ENCODE measurements around the gene STARD9. TPM values are rescaled to one million over a fixed set of nuclear protein-coding genes. Genes with fewer than 3 reads are reported as not detected.

Gene STARD9
- total and polyA plus RNA-seq, 2 experiments from 2014 or later = 1.8 to 6.2 TPM

DNA sequence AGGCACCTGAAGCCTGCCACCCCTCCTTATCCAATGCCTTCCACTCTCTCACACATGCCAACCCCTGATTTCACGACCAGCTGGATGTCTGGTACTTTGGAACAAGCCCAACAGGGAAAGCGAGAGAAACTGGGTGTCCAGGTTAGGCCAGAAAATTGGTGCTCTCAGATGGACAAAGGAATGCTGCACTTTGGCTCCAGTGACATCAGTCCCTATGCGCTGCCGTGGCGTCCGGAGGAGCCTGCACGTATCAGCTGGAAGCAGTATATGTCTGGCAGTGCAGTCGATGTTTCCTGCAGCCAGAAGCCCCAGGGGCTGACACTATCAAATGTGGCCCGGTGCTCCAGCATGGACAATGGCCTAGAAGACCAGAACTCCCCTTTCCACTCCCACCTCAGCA is 116.4 kb downstream of the STARD9 start:
- Histone ChIP-seq H4K20me1 (replicated peaks; ENCODE audit: insufficient read depth) (no peaks in the 10 kb centered on the region), H3K27ac (ENCODE audit: low read depth) (no peak overlapping the region), H2AFZ (no peak overlapping the region), H3K4me2 (no peak overlapping the region), H3K9me2 (ENCODE audit: insufficient read depth) (no peaks in the 10 kb centered on the region), H3K4me1 (ENCODE audit: insufficient read depth) (no peaks in the 10 kb centered on the region), H3F3A (replicated peaks; ENCODE audit: low read depth) (no peaks in the 10 kb centered on the region), H3K79me2 (replicated peaks; ENCODE audit: insufficient read depth) (no peaks in the 10 kb centered on the region), H3K27me3 (ENCODE audit: insufficient read depth) (no peaks in the 10 kb centered on the region), H3K4me3 (no peak overlapping the region), H3K36me3 (ENCODE audit: insufficient read depth) (no peaks in the 10 kb centered on the region)
- no peak overlapping the region for H3K4me3 Mint-ChIP-seq
- no peak for DNase-seq (ENCODE audit: low spot score)
- H3K36me3 Mint-ChIP-seq (ENCODE audit: low read depth) = peaks cover 4% of the 10 kb centered on the region; the same call in 1 of the 3 replicates
- no peak for ATAC-seq
- peaks cover 11% of the 10 kb centered on the region for H3K27me3 Mint-ChIP-seq (ENCODE audit: insufficient read depth, low read depth, poor library complexity)
- TF ChIP-seq EZH2 (IDR thresholded peaks at IDR 0.05; ENCODE audit: low read depth, unreplicated experiment) = no peak
- TF ChIP-seq REST (IDR thresholded peaks at IDR 0.05; ENCODE audit: unreplicated experiment) = no peak
- no peak for TF ChIP-seq NANOG (IDR thresholded peaks at IDR 0.05; ENCODE audit: borderline replicate concordance)
- TF ChIP-seq CREB1 (CRISPR knock-in tag; IDR thresholded peaks at IDR 0.05; ENCODE audit: low read depth) = no peak
- no peak for TF ChIP-seq JUNB (IDR thresholded peaks at IDR 0.05; ENCODE audit: unreplicated experiment)
- TF ChIP-seq CTCF (conservative IDR thresholded peaks at IDR 0.05; ENCODE audit: low read depth in 2 of 2) = no peak
- TF ChIP-seq, protein P1, sequence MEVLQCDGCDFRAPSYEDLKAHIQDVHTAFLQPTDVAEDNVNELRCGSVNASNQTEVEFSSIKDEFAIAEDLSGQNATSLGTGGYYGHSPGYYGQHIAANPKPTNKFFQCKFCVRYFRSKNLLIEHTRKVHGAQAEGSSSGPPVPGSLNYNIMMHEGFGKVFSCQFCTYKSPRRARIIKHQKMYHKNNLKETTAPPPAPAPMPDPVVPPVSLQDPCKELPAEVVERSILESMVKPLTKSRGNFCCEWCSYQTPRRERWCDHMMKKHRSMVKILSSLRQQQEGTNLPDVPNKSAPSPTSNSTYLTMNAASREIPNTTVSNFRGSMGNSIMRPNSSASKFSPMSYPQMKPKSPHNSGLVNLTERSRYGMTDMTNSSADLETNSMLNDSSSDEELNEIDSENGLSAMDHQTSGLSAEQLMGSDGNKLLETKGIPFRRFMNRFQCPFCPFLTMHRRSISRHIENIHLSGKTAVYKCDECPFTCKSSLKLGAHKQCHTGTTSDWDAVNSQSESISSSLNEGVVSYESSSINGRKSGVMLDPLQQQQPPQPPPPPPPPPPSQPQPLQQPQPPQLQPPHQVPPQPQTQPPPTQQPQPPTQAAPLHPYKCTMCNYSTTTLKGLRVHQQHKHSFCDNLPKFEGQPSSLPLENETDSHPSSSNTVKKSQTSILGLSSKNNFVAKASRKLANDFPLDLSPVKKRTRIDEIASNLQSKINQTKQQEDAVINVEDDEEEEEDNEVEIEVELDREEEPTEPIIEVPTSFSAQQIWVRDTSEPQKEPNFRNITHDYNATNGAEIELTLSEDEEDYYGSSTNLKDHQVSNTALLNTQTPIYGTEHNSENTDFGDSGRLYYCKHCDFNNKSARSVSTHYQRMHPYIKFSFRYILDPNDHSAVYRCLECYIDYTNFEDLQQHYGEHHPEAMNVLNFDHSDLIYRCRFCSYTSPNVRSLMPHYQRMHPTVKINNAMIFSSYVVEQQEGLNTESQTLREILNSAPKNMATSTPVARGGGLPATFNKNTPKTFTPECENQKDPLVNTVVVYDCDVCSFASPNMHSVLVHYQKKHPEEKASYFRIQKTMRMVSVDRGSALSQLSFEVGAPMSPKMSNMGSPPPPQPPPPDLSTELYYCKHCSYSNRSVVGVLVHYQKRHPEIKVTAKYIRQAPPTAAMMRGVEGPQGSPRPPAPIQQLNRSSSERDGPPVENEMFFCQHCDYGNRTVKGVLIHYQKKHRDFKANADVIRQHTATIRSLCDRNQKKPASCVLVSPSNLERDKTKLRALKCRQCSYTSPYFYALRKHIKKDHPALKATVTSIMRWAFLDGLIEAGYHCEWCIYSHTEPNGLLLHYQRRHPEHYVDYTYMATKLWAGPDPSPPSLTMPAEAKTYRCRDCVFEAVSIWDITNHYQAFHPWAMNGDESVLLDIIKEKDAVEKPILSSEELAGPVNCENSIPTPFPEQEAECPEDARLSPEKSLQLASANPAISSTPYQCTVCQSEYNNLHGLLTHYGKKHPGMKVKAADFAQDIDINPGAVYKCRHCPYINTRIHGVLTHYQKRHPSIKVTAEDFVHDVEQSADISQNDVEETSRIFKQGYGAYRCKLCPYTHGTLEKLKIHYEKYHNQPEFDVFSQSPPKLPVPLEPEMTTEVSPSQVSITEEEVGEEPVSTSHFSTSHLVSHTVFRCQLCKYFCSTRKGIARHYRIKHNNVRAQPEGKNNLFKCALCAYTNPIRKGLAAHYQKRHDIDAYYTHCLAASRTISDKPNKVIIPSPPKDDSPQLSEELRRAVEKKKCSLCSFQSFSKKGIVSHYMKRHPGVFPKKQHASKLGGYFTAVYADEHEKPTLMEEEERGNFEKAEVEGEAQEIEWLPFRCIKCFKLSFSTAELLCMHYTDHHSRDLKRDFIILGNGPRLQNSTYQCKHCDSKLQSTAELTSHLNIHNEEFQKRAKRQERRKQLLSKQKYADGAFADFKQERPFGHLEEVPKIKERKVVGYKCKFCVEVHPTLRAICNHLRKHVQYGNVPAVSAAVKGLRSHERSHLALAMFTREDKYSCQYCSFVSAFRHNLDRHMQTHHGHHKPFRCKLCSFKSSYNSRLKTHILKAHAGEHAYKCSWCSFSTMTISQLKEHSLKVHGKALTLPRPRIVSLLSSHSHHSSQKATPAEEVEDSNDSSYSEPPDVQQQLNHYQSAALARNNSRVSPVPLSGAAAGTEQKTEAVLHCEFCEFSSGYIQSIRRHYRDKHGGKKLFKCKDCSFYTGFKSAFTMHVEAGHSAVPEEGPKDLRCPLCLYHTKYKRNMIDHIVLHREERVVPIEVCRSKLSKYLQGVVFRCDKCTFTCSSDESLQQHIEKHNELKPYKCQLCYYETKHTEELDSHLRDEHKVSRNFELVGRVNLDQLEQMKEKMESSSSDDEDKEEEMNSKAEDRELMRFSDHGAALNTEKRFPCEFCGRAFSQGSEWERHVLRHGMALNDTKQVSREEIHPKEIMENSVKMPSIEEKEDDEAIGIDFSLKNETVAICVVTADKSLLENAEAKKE (CRISPR knock-in tag; IDR thresholded peaks at IDR 0.05) = no peak
- no peaks in the 10 kb centered on the region for H3K9me3 Mint-ChIP-seq
- H3K4me1 Mint-ChIP-seq = no peaks in the 10 kb centered on the region
- H3K27ac Mint-ChIP-seq = no peak overlapping the region

Measured in GM23338 (cell line).